Cerebellar cortex (tissue), 1 donor: ENCODE results near the gene SPA17.

Source experiments
- DNase-seq: peaks from one replicate; pipeline ENCODE4 v3.0.0-alpha.2; 2015; ENCODE audit warnings: low spot score

The SPA17 gene

GRCh38 chr11:124662106-124662505, 11.6 kb upstream of the SPA17 start:
- DNase-seq, result peak; percentile 73

DNA sequence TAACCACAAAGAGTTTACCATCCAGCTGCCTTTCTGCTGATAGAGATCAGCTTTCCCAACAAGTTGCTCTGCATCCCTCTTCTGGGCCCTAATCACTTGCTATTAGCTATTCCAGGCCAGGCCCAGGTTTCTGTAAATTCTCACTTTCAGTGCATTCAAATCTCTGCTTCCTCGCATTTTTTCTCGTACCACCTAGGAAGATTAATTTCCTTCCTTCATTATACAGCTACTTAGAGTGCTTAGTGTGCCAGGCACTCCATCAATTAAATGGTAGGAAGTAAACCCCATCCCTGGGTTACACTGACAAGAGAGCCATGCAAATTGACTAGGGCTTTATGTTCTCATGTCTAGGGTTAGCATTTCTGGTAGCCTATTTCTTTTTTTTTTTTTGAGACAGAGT, 9.8 kb upstream of the SPA17 start:
- DNase-seq, result no peak

DNA sequence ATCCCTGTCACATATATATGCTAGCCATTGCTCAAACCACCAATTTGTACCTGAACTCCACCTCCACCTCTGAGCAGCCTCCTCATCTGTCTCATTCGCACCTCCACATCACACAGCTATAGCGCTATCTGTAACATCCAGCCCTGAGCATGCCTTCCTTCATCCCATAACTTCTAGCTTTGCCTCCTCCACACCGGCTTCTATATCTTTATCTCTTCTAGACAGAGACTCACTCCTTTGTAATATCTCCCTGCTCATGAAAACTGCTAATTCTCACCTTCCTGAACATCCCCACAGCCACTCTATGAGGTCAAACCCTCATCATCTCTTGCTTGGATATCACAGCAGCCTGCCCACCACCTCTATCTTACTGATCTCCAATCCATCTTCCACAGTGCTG, 6.1 kb upstream of the SPA17 start:
- no peak for DNase-seq

GRCh38 chr11:124669193-124669592, 4.5 kb upstream of the SPA17 start:
- DNase-seq, result peak; percentile 64

DNA sequence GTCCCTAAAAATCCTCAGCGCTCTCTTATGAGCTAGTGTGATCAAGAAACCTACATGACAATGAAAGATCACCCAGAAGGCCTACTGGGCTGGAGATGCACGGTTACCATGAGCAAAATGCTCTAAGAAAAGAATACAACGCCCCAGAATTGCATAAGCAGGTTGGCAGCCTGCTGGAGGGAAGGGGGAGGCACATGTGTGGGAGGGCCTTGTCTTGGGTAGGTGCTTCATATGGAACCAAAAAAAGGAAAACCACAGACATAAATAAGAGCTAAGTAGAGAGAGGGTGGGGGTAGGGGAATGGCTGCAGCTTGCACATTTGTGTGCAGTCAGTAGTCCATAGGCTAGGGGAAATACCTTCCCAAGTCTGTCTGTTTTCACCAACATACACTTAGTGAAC, 3.0 kb upstream of the SPA17 start:
- DNase-seq, result no peak

DNA sequence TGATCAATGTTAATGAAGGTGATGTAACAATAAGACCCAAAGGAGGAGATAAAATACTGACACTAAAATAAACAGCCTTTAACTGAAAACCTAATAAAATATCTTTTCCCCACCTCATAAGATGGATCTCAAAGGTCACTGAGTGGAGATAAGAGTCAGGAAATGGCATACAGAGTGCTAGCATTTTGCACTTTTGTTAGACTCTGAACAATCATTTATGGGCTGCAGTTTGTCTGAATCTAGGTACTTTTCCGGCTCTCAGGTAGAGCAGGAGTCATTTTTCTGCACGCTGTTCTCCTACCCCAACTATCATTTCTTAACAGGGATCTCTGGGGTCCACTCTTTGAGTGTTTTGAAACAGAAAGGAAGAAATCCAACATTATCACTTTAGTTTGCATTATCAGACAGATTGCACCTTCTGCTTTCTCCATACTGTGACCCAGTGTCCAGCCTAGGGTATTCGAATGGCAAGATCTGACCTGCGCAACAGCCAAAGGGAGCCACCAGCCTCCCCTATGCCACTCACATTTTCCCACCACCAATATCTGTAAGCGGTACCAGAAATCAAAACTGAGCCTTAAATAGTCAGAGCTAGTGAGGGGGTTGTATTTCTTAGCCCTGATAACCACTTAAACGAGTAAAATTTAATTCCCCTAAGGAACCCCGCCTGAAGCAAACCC, 1.0 kb upstream of the SPA17 start:
- DNase-seq, result peak; percentile 27

DNA sequence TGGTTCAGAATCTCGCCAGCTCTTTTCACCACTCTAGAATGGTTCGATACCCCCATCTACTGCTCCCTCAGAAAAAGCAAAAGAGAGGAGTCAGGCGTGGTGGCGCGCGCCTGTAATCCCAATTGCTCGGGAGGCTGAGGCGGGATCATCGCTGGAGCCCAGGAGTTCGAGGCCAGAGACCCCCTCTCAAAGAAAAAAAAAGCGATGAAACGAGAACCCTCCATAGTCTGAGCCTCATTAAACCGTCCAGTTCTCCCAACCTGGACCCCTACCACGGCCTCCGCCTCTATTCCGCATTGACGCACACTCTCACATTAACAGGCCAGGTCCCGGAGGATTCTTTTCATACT, 439 bp downstream of the SPA17 start:
- DNase-seq, result no peak

DNA sequence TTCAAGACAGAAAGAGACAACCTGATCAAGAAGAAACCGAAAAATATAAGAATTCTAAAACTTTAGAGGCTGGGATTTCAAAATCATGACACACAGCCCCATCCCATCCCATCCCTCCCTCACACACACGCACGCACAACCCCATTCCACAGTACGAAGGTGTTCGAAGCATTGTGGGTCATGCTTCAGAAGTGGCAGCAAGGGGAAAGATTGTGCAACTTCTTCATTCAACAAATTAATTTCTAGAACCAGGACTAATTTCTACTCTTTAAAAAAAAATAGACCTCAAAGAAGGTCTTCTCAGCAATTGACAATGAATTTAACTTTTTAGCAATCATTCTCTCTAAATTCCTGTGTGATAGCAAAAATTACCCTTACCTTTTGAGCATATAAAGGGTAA, 867 bp downstream of the SPA17 start:
- no peak for DNase-seq

GRCh38 chr11:124676386-124676785, 2.7 kb downstream of the SPA17 start:
- DNase-seq, result no peak

- DNase-seq, result no peak
Observed at GRCh38 chr11:124678416-124678815, 4.7 kb downstream of the SPA17 start.

DNA sequence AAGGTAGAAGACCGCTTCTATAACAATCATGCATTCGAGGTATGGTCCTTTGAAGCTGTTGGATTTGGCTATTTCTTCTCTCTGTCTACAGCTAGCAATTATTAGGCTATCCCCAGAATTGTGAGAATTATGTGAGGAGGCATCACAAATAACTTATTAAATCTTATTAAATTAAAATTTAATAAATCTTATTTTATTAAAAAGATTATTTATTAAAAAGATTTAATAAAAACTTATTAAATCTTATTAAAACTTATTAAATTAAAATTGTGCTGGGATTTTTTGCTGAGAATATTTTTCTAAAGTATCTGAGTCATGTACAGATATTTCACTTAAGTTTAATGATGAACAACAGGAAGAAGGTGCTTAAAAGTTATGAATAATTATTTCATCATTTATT, 7.7 kb downstream of the SPA17 start:
- DNase-seq, result no peak

GRCh38 chr11:124682443-124682842, 8.7 kb downstream of the SPA17 start:
- DNase-seq, result no peak

GRCh38 chr11:124693142-124693541, 19.4 kb downstream of the SPA17 start:
- no peak for DNase-seq

- DNase-seq, result no peak
Observed at GRCh38 chr11:124699547-124699946, 25.8 kb downstream of the SPA17 start.

DNA sequence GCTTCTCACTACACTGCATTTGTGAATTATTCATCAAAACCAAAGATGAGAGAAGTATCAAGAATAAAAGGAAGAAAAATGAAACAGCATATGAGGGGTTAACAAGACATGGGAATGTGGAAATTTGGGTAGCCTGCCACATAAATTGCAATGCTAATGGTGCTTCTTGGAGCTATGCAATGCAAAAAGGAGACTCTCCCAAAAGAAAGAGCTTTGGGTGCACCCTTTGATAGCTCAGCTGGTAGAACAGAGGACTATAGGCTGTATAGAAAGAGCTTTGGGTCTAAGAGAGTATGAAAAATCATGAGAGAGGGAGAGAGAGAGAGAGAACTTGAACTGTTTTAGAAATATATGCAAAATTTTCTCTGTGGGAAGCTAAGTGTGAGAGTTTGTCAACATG, 26.3 kb downstream of the SPA17 start:
- no peak for DNase-seq

- no peak for DNase-seq
Observed at GRCh38 chr11:124707829-124708228, 34.1 kb downstream of the SPA17 start.

- DNase-seq, result no peak
Observed at GRCh38 chr11:124712392-124712791, 38.7 kb downstream of the SPA17 start.

DNA sequence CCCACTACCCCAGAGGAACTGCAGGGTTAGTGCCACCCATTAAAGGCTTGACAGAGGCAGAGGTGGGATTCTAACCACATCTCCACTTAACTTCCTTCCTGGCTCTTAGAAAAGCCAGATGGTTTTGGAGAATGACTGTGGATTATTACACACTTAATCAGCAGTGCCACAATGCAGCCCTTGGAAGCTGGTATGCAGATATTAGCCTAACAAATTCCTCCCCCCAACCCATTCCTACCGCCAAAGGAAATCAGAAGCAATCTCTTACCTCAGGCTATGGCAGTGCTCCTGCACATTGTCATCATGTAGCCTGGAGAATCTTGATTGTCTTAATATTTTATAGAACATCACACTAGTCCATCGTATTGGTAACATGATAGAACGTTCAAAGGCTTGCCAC, 42.9 kb downstream of the SPA17 start:
- DNase-seq, result no peak

DNA sequence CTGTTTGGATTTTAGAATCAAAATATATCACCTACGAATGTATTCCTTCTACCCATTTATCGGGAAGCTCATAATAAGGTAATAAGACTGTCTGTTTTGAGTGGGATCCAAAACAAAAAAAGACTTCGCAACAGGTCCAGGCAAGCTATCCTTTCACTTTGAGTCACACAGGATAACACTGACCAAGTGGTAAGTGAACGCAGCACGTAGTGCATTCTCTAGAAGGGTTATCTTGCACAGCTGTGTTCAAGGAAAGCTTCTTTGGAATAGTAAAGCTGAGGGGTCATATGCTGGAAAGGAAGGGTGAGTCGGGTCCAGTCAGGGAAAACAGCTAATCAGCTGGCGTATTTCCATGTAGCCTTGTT, 43.7 kb downstream of the SPA17 start:
- DNase-seq, result no peak

- peak; percentile 12 for DNase-seq
Observed at GRCh38 chr11:124717786-124718651, 44.3 kb downstream of the SPA17 start.

DNA sequence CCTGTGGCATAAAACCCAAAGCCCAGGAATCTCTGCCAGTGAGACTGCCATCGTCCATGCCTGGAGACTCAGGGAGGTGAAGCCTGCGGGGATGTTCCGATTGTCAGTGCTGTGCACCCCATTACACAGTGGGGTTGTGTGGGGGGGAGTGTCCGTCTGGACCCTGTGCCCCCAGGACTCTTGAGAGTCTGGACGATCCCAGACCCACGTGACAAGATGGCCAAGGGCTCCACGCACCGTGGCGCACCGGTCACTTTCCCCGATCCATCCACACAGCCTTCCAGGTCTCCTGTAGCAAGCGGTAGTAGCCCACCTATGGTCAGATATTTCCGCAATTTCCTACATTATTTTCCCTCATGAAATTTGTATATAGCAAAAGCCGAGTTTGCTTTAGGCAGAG, 45.1 kb downstream of the SPA17 start:
- DNase-seq, result no peak

DNA sequence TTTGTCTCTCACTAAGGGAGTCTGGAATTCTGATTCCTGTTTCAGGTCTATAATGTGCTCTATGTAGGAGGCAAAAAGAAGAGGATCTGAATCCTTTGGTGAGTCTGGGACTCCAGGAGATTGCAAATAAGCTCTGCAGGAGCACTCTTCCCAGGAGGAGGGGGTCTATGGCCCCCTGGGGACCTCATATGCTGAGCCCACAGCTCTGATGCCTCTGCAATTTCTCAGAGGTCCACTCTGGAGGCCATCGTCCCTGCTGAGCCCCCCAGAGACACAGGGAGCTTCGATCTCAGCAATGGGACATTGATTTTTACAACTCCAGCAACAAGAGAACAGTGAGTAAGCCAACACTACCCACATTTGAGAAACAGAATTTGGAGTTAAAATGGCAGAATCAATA, 45.8 kb downstream of the SPA17 start:
- DNase-seq, result no peak

- no peak for DNase-seq
Observed at GRCh38 chr11:124722176-124722575, 48.5 kb downstream of the SPA17 start.
